ENCODE data around the gene ZBTB21. TPM values are rescaled to one million over a fixed set of nuclear protein-coding genes. Genes with fewer than 3 reads are reported as not detected.

Gene ZBTB21
- total and polyA plus RNA-seq, 2 of the 8 experiments (the other 6 are each of a cell fraction or from before 2014, with no cell fraction given): 3.9 to 17.8 TPM

DNA sequence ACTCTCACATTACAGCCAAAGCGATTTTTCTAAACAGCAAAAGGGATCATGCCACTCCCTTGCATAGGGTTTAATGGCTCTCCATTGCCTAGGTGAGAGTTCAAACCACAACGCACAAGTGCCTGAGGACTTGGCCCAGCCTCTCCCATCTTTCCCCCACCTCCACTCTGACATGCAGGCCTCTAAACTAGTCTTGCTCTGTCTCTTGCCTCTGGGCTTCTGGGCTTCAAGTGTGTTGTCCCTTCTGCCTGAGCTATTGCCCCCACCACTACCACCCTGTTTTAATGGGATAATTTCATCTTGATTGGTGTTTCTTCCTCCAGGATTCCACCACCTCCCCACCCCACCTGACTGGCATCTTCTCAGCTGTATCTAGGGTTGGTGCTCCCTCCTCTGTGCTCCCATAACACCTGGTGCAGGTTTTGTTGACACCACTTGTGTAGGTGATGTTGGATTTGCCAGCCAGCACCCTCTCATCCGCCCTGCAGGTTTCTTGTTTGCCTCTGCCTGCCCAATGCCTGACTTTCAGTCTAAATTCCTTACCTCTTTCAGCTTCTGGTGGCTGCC, 2.7 kb upstream of the ZBTB21 start (continued):
- TF ChIP-seq RAD21 (IDR thresholded peaks at IDR 0.05 in 1 of 2, conservative IDR thresholded peaks at IDR 0.05 in 1 of 2; ENCODE audit: low read depth in 2 of 2, low read length in 2 of 2) (no peak), CTBP2 (IDR thresholded peaks at IDR 0.05; ENCODE audit: borderline replicate concordance, insufficient read depth, insufficient read length, low read length) (no peak)
